ENCODE data around the gene CALCOCO1.
"Not testable (repeated sequence)": the region's sequence is repeated elsewhere in the genome, so short reads cannot be mapped to it uniquely, and the experiment has no call there.

Gene CALCOCO1

DNA sequence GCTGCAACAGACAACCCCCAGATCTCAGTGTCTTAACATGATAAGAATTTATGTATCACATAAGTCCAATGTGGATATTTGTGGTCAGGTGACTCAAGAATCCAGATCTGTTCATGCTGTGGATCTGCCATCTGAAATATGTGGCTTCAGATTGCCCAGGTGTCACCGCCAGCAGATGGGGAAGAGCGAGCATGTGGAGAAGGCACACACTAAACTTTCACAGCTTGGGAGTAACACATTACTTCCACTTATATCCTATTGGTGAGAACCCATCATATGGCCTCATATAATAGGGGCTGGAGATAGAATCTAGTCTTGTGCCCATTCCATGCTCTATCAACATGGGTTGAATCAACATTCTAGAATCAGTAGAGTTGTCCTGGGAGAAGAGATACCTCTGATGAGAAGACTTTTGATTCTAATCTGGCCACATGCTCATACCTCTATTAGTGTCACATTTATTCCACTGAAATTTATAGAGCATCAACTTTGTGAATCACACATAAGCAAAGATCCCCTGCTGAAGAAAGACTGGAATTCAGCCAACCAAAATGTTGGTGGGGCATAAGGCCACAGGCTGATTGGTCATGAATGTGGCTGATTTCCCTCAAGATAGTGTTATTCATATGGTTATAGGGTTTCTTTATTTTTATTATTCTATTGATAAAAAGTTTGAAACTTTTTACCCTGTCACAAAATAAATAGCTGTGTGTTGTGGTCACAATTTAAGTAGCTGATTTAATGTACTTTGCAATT, 6.0 kb upstream of the CALCOCO1 start:
- DNase-seq: no peak

DNA sequence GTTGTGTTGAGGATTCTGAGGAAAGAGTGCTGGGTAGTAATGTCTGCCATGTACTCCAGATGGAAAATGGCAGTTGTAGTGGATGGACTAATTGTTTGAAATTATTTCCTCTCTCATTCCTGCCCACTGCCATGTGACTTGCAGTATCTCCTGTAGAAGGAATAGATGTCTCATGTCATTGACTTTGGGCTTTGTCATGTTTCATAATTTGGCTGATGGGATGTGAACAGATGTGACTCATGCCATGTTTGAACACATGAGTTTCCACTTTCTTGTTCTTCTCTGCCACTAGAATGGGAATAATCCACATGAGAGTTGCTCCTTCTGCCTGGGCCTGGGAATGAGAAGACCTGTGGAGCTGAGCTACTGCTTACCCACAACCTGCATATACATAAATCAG, 2.4 kb upstream of the CALCOCO1 start:
- DNase-seq: no peak

DNA sequence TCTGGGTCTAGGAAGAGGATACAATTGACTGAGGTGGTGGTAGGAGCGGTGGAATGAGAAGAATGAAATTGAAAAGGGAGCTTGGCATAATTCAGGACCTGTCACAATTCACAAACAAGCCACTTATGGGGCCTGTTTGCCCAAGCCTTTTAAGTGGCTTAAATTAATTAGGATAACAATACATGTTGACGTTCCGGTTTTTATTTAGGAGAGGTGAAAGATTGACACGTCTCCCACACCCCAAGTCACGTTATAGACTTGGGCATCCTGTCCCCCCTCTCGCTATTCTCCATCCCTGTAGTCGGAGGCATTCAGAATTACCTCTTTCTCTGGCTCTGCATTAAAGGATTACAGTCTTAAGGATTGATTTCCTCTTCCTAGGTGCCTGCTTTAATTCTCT, 954 bp upstream of the CALCOCO1 start:
- no peak for DNase-seq

DNA sequence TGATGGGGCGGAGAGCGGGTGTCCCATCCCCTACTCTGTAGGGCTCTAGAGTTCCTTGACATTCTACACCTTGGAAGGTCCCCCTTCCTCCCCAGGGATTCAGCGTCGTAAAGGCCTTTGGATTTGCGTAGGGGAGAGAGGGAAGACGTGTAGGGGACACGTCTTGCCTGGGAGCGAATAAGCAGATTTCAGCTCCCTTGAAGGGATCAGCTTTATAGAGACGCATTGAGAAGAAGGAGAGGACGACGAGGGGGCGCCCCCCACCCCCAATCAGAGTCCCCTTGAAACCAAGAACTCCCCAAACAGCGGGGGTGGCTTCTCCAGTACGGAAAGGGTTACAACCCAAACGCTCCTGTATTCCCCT, 324 bp downstream of the CALCOCO1 start:
- DNase-seq: no peak

DNA sequence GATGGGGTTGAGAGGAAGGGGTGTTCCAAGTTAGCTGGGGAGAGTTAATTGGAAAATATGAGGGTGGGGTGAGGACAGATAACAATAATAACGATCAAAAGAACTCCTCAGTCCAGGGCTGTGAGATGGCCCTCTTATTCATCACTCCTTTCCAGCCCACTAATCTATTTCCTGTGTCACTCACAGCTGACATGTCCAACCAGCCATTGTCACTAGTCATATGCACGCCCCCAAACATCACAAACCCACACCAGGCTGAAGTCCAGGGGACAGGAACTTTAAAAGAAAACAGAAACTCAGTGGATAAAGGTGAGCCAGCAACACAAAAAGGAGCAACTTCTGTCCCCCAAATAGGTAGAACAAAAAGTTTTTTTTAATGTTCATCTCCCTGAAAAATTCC, 911 bp downstream of the CALCOCO1 start:
- DNase-seq: no peak

DNA sequence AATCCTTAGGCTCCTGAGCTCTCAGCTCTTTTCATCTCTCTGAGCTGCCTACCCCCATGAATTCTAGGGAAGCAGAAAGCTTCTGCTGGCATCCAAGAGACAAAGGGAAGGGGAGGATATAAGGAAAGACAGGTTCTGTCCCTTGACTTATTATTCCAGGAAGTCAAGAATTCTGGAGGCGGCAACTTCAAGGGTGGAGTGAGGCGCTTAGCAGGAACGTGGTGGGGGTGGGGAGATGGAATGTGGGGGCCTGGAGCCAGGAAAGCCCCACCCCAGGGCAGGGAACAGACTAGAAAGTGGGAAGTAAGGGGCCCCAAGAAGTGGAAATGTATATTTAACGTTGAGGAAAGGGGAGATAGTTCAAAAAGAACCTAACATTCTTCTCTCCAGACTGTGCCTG, 1.4 kb downstream of the CALCOCO1 start:
- DNase-seq: no peak

DNA sequence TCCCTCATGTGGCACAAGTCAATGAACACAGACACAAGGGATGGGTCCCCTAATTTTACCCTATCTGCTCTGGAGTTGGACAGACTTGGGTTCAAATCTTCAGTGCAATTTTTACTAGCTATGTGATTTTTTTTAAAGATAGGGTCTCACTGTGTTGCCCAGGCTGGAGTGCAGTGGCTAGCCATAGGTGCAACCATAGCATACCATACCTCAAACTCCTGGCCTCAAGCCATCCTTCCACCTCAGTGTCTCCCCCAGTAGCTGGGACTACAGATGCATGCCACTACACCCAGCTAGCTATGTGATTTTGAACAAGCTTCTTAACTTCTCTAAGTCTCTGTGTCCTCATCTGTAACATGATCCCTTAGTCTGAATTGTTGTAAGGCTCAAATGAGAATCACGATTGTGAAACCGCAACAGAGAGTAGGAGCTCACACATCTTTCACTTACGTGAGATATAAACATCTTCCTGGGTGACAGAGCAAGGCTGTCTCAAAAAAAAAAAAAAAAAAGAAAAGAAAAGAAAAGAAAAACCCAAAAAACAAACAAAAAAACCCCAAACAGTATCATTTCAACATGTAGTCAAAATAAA, 4.7 kb downstream of the CALCOCO1 start:
- DNase-seq: no peak

DNA sequence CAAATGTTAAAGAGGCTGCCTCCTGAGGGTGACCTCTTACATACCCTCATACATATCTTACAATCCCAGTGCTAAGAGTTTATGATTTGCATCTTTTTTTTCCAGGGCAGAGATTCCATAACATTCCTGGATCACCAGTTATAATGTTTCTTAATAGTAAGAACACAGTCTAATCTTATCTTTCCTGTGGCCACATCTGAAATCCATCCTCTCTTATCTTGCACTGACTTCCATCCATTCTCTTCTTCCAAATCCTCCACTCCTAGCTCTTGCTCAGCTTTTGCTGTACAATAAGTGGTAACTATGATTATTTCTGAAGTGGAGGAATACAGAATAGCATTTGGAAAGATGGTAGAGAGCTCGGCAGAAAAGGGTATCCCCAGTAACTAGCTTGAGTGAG, 6.3 kb downstream of the CALCOCO1 start:
- no peak for DNase-seq

DNA sequence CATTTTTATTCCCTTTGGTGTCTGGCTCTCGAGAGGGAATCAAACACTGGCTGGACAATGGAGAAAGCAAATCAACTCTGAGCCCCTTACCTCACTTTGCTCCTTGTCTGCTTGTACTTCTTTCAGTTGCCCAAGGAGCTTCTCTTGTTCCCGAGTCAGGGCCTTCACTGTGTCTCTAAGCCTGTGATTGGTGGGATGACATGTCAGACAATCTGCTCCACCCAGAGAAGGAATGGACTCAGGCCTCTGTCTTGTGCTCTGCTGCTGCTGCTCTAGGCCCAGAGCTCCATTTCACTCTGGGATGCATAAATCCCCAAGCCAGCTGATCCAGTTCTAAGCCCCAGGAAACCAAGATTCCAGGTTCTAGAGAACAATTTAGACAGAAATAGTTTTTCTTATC, 7.6 kb downstream of the CALCOCO1 start:
- DNase-seq: no peak

DNA sequence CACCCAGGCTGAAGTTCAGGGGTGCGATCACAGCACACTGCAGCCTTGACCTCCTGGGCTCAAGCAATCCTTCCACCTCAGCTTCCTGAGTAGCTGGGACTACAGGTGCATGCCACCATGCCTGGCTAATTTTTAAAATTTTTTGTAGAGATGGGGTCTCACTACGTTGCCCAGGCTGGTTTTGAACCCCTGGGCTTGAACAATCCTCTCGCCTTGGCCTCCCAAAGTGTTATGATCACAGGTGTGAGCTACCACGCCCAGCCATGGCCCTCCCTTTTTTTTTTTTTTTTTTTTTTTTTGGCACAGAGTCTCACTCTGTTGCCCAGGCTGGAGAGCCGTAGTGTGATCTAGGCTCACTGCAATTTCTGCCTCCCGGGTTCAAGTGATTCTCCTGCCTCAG, 8.7 kb downstream of the CALCOCO1 start:
- DNase-seq: not testable (repeated sequence)

DNA sequence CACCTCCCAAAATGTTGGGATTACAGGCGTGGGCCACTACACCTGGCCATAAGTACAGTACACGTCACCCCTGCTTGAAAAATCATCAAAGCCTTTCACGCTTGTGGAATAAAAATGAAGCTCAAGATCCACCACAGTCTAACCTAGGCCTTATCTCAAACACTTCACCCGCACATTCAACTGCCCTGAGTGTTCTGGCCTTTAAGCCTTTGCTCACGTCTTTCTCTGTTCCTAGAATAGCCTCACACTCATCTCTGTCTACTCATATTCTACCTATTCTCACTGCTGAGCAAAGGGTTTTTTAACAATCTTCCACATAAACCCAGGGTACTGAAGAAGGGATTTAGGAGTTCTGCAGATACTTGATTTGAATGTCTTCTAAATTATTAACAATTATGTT, 9.9 kb downstream of the CALCOCO1 start:
- DNase-seq: no peak

DNA sequence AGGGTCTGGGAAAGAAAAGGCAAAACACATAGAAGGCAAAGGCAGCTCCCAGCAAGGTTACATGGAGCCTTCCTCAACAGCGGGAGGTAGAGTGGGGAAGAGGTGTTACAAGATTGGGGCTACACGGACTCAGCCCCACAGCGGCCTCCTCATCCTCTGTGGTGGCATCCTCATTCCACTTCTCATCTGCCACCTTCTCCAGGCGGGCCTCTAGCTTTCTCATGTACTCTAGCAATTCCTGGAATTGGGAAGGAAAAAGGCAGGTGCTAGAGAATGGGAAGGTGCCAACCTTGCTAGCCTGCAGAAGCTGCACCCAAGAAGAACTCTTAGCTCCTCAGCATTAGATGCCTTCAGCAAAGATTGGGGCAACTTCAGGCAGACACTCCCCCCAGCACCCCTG, 13.2 kb downstream of the CALCOCO1 start:
- DNase-seq: no peak

DNA sequence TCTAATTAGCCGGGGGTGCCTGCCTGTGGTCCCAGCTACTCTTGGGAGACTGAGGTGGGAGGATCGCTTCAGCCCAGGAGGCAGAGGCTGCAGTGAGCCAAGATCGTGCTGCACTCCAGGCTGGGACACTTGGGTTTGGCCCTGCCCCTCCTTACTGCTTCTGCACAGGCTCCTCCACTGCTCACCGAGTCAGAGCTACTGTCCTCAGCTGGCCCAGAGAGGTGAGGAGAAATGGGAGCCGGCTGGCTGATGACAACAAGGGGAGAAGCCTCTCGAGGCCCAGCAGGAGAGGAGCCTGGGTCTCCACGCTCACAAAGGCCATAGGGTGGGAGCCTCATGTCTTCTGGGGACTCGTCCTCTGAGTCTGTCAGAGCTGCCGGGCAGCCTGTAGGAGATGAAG, 13.7 kb downstream of the CALCOCO1 start:
- no peak for DNase-seq

DNA sequence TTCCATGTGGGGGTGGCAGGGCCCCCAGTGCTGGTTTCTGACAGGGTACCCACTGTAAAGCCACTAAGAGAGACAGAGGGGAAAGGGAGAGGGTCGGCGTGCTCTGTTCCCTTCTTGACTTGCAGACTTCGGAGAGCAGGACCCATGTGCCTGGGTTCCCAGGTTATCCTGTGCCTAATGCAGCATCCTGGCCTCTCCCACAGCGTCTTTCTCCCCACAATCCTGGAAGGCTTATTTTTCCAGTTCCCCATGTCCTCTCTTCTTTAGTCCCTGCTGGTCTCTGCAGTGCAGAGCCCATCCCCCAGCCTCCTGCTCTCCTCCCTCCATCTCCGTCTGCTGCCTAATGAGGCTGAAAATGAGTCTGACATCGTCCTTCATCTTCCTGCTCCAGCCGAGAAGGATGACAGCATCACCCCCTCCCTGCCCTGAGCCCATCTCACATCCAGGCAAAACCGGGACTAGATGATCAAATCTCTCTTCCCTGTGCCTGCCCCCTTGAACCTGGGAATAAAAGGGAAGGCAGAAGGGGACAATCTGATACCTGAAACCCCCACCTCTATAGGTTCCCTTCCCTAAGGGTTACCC, 15.1 kb downstream of the CALCOCO1 start:
- no peak for DNase-seq

DNA sequence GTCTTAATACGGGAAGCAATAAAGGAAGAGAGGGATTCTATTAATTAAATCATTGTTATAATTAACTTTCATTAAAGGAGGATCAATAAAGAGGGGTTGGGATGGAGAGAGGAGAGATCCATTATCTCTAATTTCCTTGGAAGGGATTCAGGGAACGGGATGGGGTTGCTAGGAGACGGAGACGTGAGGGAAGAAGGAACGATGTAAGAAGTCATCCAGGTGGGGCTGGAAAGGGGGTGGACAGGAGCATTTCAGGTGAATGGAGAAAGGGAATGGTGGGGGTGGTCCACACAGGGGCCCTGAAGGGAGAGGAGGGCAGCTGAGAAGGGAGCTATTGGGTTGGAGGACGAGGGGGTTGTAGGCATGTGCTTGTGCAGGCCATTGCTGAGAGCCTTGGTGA, 17.2 kb downstream of the CALCOCO1 start:
- DNase-seq: no peak

DNA sequence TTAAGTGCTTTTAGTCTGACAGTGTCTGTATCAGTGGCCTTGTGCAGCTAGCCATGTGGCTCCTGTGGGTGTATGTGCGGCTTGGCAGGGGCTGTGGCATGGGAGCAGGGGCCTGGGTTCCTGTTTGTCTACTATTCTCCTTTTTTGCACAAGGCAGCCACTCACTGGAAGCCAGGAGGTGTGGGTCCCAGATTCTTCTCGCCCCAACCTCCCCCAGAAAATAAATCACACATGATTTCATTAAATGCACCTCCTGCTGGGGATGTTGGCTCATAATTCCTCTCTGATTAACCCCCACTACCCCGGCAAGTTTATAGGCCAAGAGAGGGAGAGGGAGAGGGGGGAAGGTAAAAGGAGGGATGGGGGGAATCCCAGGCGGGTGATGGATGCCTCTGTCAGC, 17.6 kb downstream of the CALCOCO1 start:
- no peak for DNase-seq

DNA sequence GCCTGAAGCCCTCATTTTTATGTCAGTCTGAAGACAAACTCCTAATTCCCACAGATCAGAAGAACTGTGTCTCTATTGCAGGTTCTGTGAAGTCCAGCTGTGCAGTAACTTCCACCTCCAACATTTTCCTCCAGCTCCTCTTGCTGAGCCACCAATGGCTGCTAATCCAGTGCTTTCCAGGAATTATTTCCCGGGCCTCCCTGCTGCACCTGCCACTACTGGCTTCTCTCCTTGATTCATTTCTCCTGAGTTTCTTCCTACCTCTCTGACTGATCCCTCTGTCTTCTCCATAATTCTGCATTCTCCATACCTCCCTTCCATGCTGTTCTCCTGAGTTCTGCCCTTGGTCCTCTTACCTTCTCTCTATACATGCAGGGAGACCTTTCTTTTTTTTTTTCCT, 21.2 kb downstream of the CALCOCO1 start:
- no peak for DNase-seq

DNA sequence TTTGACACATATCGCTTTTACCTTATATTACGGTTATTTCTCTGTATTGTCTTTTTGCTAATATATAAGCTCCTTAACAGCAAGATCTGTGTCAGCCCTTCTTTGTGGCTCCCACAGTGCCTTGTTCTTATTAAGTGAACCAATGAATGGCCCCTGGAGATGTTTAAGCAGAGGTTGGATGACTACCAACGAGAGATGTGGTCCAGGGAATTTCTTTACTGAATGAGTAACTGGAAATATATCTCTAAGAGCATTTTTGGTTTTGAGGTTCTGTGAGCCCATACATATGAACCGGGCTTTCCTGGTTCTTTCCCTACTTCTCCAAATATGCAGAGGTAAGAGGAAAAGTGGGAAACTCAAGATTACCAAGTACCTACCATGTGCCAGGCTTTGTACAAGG, 23.5 kb downstream of the CALCOCO1 start:
- DNase-seq: no peak

DNA sequence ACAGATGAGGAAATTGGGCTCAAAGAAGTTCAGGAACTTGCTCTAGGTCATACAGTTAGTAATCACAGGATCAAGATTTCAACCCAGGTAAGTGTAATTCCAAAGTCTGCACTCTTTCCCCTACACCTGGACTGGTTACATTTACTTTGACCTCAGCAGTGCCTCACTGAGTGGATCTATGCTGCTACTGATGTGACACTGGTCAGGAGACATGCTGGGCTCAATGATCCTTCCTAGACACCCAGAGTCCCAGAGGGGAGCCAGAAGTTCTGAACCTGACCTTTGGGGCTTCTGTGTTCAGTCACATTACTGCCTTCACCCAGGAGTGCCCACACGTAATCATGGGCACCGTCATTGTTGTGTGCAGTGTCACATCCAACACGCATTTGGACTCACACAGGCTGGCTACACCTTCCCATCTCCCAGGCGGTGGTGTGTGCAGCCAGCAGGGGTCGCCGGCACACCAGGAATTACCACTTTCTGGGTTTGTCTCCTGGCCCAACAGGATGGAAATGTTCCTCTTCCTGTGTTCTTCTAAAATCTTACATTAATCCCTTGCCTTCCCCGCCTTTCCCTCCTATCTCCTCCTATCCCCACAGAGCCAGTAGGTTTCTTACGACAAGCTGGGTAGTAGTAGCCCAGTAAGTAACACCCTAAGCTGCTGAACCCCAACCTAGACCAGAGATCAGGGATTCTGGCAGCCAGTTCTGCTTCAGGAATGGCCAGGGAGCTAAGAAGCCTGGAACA, 25.6 kb downstream of the CALCOCO1 start:
- DNase-seq: peak; percentile 94

DNA sequence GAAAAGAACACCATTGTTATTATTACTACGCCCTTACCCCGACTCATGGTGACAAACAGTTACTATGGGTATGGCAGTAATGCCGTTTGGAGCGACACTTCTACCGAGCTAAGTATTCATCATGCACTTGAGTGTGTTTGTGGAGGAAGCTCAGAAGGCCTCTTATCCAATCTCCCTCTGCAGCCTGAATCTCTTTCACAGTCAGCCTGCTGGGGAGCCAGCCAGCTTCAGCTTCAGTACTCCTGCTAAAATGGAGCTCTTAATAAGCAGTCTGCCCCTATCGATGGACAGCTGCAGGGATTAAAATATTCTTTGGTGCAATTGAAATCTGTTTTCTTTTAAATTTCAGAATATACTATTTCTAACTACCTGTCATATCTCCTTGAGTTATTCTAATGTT, 26.7 kb downstream of the CALCOCO1 start:
- DNase-seq: no peak

DNA sequence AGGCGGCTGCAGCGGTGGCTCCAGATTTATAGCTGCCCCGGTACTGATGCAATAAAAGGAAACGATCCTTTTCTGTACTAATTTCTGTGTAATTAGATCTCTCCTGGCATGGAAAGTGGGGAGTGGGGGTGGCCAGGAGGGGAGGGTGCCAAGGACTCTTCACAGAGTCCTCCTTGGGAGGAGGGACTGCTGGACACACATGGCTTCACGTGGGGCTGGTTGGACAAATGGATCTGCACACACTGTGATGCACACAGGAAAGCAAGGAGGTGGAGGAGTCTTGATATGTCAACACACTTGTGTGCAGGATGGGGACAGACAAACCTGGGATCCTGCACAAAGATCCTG, 27.6 kb downstream of the CALCOCO1 start:
- no peak for DNase-seq

DNA sequence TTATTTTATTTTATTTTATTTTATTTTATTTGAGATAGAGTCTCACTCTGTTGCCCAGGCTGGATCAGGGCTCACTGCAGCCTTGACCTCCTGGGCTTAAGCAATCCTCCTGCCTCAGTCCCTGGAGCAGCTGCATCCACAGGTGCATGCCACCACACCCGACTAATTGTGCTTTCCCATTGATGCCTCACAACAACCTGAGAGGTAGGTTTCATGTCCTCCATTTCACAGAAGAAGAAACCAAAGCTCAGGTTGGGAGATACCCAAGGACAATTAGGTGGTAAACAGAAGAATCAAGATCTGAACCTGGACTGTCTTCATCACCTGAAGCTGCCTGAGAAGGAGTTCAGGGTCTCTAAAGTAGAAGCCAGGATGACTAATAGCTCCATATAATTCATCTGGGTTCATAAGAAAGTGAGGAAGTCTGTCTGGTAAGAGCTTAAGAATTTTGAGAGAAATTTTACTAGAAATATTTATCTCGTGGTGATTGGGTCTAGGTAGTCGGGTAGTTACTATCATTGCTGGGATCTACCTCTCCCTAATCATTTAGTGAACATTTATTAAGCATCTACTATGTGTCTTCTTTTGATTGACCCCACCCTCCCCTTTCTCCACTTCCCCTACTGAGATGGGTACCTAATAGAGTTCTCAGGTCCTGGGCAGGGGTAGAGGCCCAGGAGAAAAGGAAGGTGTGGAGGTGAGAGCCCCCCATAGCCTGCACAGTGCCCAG, 28.1 kb downstream of the CALCOCO1 start:
- DNase-seq: no peak

DNA sequence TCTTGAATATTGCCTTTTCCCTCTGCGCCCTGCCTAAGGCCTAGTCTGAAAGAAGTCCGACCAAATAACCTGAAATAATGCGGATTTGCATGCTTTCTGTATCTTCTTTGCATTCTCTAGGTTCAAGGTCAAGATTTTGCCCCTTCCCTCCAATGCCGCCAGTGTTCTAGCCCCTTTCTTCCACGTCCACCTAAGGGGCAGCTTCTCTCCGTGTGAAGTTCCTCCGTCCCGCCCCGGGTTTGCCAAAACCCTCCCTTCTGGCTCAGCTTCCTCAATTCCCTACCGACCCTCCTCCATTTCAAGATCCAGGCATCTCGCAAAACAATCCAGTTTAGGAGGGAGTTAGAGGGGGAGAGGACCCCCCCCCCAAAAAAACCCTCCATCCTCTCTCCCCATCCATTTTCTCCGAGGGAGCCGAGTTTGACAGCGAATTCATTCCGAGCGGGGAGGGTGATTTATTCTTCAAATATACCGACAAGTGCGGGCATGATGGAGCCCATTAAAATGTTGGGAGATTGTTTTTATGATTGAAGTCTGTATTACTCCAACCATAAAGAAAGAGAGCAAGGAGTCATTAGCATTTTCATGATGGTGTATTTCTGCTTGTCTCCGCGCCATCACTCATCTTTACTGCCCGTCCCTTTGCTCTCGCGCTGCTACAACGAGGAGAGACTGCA, 30.5 kb downstream of the CALCOCO1 start:
- peak; percentile 48 for DNase-seq
